Activated T-helper 1 cell treated with Interleukin-2 at 50 U/mL for 16 hours (primary cell): ENCODE data around the gene LPAR2.
"Not testable (repeated sequence)": the region's sequence is repeated elsewhere in the genome, so short reads cannot be mapped to it uniquely, and the experiment has no call there.

Experiments used
- DNase-seq: peaks from one replicate; pipeline ENCODE4 v3.0.0-alpha.2; 2020; ENCODE audit warnings: low read depth

LPAR2 gene

DNA sequence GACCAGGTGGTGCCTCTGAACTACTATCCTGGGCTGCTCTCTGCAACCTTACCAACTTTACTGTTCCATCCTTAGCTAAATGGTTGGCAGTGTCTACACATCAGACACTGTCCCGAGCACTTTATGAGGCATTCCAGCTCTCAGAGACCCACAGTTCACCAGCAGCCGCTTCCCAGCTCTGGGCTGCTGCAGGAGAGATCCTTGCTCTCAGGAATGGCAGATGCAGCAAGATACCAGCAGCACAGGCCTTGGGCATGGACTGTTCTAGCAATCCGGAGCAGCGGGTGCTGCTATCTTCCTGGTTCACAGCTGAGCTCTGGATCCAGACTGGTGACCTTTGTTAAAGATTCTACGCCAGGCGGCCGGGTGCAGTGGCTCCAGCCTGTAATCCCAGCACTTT lies 3.3 kb upstream of the LPAR2 start:
- no peak for DNase-seq

DNA sequence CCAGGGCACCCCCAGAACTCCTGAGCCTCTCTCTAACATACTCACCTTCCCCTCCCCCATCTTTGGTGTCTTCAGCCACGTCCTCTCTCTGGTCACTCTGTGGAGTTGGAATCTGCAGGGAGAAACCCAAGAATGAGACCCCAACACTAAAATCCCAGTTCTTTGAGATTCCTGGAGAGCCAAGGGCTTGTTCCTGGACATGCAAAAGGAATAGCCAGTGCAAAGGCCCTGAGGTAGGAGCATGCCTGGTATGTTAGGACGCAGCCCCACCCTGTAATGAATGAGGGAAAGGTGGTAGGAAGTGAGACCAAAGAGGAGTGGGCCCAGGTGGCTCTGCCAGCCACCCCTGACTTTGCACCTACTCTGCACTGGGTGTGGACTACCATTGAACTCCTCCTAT lies 2.4 kb upstream of the LPAR2 start:
- no peak for DNase-seq

DNA sequence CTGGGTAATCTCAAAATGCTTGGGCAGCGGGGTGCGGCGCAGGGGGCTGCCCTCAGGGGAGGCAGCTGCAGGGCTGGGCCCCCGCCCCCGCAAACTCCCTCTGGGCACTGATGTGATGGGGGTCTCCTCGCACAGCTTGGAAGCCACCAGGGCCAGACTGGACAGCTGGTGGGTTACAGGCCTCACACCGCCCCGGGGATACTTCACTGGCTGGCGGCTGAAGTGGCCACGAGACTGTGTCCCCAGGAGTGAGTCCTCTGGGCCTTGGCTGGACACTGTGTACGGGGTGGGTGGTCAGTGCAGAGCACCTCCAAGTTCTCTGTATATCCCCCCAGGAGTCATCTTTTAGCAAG lies 2.0 kb upstream of the LPAR2 start:
- no peak for DNase-seq

DNA sequence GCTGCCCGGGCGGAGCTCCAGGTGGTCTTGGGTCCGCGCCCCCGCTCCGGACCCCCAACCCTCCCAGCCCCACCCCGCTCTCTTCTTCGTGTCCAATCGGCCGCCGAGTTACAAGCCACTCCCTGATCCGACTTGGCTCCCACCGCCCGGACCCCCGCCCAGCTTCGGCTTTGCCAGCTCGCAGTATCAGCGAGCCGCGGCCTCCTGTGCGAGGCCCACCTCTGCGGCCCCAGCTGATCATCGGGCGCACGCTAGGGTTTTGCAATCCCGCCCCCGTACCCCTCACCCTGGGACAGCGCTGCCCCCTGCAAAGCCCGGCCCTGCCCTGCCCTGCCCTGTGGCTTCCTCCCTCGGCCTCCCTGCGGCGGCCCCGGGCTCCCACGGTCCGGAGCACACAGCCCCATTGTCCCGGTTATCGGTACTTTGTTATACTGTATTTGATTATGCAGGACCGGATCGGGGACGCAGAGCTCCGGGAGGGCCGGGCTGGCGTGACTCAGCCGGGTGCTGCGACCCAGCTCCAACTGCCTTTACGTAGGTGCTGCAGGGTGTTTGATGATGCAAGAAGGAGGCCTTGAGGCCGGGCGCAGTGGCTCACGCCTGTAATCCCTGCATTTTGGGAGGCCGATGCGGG lies 598 bp upstream of the LPAR2 start:
- peak; percentile 33 for DNase-seq

DNA sequence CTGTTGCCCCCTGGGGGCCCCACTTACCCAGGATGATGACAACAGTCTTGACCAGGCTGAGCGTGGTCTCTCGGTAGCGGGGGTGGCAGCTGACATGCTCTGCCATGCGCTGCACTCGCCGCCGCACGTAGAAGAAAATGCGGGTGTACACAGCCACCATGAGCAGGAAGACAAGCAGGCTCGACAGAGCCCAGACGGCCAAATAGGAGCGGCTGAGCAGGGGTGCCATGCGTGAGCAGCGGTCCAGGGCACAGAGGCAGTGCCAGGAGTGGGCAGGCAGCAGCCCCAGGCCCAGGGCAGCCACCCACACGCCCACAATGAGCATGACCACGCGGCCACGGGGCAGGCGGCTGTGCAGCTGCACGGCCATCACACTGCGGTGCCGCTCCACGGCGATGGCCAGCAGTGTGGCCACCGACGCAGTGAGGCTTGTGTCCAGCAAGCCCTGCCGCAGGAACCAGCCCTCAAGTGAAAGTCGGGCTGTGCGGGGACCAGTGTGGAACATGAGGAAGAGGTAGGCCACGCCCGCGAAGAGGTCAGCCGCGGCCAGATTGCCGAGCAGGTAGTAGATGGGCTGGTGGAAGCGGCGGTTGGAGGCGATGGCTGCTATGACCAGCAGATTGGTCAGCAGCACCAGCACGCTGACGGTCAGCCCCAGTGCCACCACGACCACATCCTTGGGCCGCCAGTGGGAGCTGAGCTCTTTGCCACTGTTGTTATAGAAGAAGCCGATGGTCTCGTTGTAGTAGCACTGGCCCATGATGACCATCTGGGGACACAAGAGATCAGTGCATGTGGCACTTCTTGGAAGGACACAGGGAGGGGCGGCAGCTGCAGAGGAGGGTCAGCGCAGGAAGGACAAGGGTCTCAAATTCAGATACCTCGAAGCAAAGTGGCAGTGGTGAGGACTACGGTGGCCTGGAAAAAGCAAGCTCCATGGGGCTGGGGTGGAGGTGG lies 1.2 kb downstream of the LPAR2 start:
- DNase-seq = no peak

DNA sequence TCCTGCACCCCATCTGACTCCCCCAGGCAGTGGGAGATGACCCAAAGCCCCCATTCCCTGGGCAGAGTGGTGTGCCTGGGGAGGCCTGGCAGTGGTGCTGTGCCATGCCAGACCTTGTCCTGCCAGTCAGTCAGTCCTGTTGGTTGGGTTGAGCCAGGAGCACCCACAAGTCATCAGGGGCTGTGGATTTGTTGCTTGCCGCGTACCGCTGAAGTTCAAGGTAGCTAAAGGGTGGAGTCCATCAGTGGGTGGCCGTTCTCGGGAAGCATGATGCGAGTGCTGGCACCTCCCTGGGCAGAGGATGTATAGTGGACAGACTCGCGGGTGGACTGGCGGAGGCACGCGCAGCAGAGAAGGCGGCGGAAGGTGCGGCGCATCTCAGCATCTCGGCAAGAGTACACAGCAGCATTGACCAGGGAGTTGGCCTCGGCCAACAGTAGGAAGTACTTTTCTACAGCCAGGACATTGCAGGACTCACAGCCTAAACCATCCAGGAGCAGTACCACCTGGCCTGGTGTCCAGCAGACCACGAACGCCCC lies 3.9 kb downstream of the LPAR2 start:
- DNase-seq = no peak

DNA sequence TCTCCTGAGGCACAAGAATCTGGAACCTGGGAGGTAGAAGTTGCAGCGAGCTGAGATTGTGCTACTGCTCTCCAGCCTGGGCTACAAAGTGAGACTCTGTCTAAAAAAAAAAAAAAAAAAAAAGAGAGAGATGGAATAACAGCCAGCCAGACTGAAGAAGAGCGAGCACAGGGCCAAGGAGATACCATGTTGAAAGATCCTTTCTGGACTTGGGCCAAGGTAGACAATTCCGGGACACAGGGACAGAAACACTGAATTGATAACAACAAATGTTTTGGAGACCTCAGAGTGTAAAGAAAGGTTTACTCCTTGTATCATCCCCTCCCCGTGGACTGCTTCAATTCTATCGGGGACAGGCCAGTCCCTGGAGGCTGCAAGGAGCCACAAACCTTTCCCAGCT lies 4.6 kb downstream of the LPAR2 start:
- no peak for DNase-seq

DNA sequence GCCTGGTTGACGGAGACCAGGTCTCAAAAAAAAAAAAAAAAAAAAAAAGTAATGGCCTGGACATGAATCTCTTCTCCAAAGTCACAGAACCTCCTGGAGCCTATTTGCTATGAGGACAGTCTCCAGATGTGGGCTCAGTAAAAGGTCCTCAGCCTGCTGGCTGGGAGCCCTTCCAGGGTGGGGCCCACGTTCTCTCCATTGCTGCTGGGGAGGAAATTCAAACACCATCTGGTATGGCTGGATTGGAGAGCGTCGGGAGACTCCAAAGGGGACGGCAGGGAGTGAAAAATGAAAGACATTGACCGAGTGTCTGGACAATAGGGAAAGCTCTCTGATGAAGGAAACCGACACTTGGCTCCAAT lies 8.2 kb downstream of the LPAR2 start:
- DNase-seq = no peak

DNA sequence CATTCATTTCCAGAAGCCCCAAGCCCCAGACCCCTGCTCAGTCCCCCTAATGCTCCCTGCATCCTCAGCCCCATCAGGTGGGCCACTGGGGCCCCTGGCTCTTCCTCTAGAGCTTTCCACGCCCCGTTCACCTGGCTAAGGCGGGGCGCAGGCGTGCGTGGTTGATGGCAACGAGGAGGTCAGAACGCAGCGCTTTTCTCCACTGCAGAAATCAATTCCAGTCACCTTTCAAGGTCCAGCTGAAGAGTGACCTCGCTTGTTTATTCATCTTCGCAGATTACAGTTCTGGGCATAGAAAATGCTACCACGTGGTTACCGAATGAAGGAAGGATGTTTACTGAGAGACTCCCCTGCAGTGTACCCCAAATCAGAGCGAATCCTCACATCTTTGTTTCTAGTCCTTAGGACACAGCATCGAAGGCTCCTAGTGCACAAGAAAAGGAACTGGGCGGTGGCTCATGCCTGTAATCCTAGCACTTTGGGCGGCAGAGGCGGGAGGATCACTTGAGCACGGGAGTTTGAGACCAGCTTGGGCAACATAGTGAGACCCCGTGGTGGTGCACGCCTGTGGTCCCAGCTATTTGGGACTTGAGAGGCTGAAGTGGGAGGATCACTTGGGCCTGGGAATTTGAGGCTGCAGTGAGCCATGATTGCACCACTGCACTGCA lies 8.7 kb downstream of the LPAR2 start:
- DNase-seq = no peak

DNA sequence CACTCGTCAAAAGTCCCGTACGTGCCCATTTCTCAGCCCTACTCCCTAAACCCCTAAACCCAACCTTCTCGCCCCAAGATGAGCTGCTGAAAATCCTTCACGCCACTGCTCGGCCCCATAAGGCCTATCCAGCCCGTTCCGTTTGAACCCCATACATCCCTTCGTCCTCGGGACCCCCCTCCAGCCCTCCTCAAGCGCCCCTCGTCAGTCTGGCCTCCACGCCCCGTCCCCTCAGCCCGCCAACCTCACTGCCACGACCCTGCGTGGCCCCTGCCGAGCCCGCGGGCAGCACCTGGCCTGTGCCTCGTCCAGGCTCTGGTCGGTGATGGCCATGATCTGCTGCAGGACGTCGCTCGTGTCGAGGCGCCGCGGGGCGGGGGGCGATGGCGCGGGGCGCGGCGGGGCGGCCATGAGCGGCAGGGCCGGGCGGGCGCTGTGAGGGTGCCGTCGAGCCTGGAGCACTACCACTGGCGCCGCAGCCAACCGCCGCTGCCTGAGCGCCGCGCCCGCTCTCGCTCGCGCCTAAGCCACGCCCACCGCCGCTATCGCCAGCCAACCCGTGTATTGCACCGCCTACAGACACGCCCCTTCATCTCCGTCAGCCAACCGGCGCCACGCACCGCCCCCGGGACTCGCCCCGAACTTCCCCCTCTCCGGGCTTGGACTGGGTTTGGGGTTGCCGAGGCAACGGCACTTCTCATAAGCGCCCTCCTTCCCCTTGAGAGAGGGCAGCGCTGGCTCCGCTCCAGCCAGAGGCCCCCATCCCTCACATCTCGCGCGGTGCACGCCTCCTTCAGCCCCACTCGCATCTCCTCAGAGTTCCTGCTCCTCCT lies 9.6 kb downstream of the LPAR2 start, which contains the start of gene PBX4:
Gene PBX4 (minus strand): TSS at position 469 of the 833 bp plus-strand sequence. CDS start 58 bp downstream, at position 411.
- DNase-seq = peak; percentile 98

DNA sequence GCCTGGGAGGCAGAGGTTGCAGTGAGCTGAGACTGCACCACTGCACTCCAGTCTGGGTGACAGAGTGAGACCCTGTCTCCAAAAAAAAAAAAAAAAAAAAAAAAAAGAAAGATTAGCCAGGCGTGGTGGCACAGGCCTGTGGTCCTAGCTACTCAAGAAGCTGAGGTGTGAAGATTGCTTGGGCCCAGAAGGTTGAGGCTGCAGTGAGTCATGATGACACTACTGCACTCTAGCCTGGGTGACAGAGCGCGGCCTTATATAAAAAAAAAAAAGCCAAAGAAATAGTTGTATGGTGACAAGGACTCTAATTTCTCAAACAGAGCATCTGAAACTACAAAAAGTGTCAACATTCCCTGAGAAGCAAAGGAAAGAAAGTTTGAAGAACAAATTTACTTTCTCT lies 12.9 kb downstream of the LPAR2 start:
- DNase-seq = no peak

DNA sequence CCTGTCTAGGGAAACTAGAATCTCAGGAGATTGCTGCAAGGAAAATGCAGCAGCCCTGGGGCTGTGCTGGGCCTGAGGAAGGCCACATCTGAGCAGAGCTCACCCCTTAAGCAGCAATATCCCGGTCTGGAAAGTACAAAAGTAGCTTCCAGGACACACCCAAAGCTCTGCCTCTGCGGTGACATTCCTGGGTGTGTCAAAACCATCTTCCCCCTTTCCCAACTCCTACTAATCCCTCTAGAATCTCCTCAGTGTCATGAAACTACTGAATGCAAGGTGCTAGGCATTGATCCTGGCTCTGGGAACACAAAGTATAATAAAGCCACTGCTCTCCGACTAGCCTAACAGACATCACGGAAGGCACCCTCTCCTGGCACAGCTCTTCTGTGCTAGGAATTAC lies 14.5 kb downstream of the LPAR2 start:
- DNase-seq = no peak

DNA sequence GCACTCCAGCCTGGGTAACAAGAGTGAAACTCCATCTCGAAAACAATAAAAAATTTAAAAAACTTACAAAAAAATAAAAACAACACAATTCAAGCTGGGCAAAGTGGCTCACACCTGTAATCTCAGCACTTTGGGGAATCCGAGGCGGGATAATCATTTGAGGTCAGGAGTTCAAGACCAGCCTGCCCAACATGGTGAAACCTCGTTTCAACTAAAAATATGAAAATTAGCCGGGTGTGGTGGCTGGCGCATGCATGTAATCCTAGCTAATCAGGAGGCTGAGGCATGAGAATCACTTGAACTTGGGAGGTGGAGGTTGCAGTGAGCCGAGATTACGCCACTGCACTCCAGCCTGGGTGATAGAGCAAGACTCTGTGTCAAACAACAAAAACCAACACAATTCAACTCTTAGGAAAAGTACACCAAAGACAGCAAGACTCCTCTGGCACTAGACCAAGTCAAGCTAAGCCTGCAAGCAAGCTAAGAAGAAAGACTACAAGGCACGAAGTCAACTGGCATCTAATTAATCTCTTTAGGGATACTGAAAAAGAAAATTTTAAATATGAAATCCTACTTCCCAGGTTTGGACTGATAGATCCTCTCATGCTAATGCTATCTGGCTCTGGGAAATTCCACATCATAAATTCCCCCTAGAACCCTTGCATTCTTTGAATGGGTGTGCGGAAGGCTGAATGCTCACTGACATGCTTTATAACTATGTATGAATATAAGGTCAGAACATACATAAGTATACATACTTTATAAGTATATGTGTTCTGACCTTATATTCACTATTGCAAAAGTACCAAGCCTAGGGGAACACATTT lies 17.4 kb downstream of the LPAR2 start:
- no peak for DNase-seq

DNA sequence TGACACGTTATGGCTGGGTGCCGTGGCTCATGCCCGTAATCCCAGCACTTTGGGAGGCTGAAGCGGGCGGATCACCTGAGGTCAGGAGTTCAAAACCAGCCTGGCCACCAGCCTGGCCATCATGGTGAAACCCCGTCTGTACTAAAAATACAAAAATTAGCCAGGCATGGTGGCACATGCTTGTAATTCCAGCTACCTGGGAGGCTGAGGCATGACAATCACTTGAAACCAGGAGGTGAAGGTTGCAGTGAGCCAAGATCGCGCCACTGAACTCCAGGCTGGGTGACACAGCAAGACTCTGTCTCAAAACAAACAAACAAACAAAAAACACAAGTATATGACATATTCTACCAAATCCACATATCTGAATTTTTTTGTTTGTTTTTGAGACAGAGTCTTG lies 21.3 kb downstream of the LPAR2 start:
- DNase-seq = not testable (repeated sequence)

DNA sequence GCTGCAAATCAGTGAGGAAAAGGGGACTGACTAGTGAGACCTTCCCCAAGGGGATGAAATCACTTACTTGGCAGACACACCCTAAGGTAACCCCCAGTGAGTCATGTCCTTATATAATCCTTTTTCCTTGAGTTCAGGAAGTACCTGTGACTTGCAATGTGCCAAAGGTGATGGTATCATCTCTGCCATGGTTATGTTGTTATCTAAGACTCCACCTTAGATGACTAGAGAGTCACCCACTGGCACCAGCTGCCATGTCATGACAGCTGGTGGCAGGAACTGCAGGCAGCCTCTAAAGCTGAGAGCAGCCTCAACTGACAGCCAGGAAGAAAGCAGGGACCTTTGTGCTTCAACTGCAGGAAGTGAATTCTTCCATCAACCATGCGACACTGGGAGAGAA lies 22.0 kb downstream of the LPAR2 start:
- peak; percentile 28 for DNase-seq

DNA sequence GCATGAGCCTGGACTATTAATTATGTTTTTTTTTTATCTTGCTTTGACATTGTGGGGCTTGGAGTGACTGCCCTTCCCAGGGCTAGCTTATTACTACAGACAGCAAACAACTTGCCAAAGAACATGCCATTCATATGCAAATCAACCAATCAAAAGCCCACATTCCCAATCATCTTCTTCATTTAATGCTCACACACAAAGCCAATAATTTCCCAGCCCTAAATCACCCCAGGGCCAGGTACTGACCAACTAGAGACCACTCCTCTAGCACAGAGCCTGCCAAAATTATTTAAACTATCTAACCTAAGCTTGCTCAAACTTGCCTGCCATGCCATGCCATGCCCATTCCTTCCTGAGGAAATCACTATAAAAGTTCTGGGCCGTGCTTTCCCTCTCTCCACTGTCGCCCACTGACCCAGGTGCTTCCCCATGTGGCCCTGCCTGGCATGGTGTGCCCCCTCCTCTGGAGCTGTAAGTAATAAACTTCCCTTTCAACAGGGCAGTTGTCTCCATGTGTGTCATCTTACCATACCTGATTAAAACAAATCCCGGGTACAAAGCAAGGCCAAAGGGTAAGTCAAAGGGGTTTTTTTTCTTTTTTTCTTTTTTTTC lies 25.2 kb downstream of the LPAR2 start:
- no peak for DNase-seq

DNA sequence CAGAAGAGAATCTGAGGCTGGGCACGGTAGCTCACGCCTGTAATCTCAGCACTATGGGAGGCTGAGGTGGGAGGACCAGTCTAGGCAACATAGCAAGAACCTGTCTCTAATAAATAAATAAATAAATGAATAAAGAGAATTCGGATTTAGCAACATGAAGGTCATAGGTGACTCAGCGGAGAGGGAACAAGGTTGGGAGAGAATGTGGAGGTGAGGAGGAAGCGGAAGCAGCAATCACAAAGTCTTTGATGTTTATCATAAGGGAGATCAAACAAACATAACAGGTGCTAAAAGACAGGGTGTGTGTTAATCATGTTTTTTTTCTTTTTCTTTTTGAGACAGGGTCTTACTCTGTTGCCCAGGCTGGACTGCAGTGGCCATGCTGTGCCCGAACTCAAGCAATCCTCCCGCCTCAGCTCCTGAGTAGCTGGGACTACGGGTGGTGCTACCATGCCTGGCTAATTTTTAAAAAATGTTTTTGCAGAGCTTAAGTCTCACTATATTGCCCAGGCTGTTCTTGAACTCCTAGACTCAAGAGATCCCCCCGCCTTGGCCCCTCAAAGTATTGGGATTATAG lies 25.8 kb downstream of the LPAR2 start:
- no peak for DNase-seq

DNA sequence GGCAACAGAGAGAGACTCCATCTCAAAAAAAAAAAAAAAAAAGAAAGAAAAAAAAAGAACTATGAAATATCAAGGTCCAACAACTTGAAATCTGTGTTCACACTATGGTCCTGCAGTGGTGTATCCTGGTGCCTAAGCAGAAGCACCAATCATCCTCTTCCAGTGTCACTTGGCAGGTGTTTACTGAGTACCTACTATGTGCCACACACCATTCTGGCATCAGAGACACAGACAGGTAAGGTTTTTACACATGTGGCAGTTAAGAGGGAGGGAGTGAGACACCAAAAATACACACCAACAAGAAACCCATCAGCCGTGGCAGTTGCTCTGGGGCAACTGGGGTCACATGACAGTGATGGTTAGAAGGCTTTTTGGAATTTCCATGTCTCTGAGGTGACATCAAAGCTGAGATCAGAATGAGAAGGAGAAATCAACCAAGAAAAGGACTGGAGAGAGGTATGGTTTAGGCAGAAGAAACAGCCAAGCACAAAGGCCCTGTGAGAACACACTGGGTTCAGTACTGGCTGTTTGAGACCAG lies 27.2 kb downstream of the LPAR2 start:
- no peak for DNase-seq

DNA sequence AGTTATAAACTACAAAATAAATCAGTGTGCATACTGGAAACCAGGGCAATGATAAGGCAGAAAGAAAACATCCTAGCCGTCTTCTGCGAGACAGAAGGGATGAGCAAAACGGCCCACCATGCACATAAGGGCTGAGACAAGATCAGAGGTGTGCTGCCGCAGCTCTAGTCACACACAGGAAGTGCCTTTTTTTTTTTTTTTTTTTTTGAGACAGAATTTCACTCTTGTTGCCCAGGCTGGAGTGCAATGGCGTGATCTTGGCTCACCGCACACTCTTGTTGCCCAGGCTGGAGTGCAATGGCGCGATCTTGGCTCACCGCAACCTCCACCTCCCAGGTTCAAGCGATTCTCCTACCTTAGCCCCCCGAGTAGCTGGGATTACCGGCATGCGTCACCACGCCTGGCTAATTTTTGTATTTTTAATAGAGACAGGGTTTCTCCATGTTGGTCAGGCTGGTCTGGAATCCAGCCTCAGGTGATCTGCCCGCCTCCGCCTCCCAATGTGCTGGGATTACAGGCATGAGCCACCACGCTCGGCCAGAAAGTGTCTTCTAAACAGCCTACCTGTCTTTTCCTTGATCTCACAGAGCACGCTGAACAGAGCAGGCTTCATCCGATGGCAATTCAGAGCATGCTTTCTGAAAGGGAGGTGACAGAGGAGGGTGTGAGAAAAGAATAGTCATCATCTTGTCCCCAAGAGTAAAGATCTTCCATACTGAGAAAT lies 29.1 kb downstream of the LPAR2 start:
- DNase-seq = peak; percentile 52
